ENCODE measurements around the gene KDM4C.

KDM4C gene

DNA sequence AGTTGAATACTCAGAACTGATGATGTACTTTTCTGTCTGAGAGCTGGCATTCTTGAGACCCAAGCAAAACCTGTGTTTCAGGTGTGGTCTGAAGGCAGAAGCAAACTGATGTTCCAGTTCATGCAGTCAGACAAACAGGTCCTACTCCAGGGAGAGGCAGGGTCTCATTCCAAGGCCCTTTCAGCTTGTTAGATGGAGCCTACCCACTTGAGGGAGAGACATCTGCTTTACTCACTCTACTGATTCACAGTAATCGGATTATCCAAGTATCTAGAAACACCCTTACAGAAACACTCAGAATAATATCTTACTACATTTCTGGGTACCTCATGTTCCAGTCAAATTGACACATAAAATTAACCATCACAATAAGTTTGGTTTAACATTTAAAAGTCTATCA lies 207.8 kb downstream of the KDM4C start:
- TF ChIP-seq, protein P1, sequence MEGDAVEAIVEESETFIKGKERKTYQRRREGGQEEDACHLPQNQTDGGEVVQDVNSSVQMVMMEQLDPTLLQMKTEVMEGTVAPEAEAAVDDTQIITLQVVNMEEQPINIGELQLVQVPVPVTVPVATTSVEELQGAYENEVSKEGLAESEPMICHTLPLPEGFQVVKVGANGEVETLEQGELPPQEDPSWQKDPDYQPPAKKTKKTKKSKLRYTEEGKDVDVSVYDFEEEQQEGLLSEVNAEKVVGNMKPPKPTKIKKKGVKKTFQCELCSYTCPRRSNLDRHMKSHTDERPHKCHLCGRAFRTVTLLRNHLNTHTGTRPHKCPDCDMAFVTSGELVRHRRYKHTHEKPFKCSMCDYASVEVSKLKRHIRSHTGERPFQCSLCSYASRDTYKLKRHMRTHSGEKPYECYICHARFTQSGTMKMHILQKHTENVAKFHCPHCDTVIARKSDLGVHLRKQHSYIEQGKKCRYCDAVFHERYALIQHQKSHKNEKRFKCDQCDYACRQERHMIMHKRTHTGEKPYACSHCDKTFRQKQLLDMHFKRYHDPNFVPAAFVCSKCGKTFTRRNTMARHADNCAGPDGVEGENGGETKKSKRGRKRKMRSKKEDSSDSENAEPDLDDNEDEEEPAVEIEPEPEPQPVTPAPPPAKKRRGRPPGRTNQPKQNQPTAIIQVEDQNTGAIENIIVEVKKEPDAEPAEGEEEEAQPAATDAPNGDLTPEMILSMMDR (conservative IDR thresholded peaks at IDR 0.05; ENCODE audit: low read depth, low read length), result no peak
- DNase-seq (ENCODE audit: low read depth), result no peak
- no peak overlapping the region for H3K4me3 ChIP-seq (ENCODE audit: low read length)

DNA sequence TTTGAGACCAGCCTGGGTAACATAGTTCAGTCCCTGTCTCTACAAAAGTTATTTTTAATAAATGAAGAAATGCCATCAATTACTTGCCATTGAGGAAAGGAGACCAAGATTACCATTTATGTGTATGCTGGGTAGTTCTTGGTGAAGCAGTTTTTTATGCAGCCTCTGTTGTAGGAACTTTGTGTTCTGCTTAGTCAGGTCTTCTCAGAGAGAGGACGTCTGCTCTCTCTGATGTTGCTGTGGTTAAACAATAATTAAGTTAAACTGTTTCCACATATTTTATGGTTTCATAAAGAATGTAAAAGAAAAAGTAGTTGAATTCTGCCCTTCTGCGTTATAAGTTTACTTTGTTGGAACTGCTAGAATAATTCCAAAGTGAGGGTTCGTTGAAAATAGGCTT lies 210.5 kb downstream of the KDM4C start:
- no peak for DNase-seq (ENCODE audit: low read depth)
- H3K4me3 ChIP-seq (ENCODE audit: low read length), result no peak overlapping the region
- TF ChIP-seq, protein P1 (conservative IDR thresholded peaks at IDR 0.05; ENCODE audit: low read depth, low read length), result no peak

- DNase-seq (ENCODE audit: low read depth), result no peak
- TF ChIP-seq, protein P1 (conservative IDR thresholded peaks at IDR 0.05; ENCODE audit: low read depth, low read length), result no peak
- H3K4me3 ChIP-seq (ENCODE audit: low read length), result no peak overlapping the region
These were observed 212.0 kb downstream of the KDM4C start for GRCh38 chr9:6969805-6970204.

- TF ChIP-seq, protein P1 (conservative IDR thresholded peaks at IDR 0.05; ENCODE audit: low read depth, low read length), result no peak
- DNase-seq (ENCODE audit: low read depth), result no peak
These were observed 215.3 kb downstream of the KDM4C start for GRCh38 chr9:6973089-6973488.

DNA sequence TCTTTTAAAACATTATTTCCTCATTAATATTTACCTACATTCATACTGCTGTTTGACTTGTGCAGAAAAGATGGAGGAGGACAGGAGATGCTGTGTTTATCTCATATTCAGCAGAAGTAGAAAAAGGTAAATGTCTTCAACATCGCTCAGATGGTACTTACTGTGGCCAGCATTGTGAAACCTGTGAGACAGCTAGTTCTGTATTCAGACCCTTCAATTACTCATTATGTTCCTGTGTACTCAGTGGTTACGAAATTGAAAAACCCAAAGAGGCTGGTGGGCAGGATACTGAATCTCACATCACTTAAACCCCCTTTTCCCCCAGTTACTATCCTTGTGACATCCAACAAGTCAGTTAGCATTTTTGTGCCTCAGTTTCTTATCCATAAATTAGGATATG lies 216.0 kb downstream of the KDM4C start:
- H3K4me3 ChIP-seq (ENCODE audit: low read length), result no peak overlapping the region
- TF ChIP-seq, protein P1 (conservative IDR thresholded peaks at IDR 0.05; ENCODE audit: low read depth, low read length), result no peak
- no peak for DNase-seq (ENCODE audit: low read depth)

More at GRCh38 chr9:6973089-6973488, 215.3 kb downstream of the KDM4C start:
- H3K4me3 ChIP-seq (ENCODE audit: low read length), result no peak overlapping the region

- TF ChIP-seq, protein P1 (conservative IDR thresholded peaks at IDR 0.05; ENCODE audit: low read depth, low read length), result no peak
- H3K4me3 ChIP-seq (ENCODE audit: low read length), result no peak overlapping the region
- no peak for DNase-seq (ENCODE audit: low read depth)
These were observed 217.4 kb downstream of the KDM4C start for GRCh38 chr9:6975198-6975597.

DNA sequence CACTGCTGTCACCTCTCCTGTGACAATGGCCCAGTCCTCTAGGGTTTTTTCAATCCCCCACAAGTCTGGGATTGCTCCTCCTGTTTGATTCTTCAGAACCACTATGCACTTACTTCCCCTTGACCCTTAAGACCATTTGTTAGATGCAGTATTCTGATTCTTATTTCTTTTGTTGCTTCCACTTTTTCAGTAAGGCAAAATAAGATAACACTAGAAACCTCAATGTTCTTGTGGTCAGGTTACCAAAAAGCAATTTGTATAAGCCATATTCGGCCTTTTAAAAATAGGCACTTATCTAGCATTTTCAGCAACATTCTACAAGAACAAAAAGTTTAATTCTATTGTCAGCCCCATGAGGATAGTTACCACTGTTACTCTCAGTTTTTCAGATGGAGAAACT lies 220.0 kb downstream of the KDM4C start:
- no peak for DNase-seq (ENCODE audit: low read depth)
- no peak overlapping the region for H3K4me3 ChIP-seq (ENCODE audit: low read length)
- TF ChIP-seq, protein P1 (conservative IDR thresholded peaks at IDR 0.05; ENCODE audit: low read depth, low read length), result no peak
